ENCODE results near the gene KIF5A.

KIF5A gene

GRCh38 chr12:57511161-57511560 lies 38.7 kb upstream of the KIF5A start:
- Histone ChIP-seq H2AFZ (ENCODE audit: low read length) (no peak overlapping the region), H3K4me2 (ENCODE audit: low read length) (no peak overlapping the region), H3K4me1 (ENCODE audit: insufficient read depth, low read length, severe bottlenecking) (no peaks in the 10 kb centered on the region), H4K20me1 (ENCODE audit: insufficient read depth, low read length) (no peaks in the 10 kb centered on the region), H3K79me2 (ENCODE audit: insufficient read depth, low read length) (no peaks in the 10 kb centered on the region), H3K9me3 (ENCODE audit: low read length) (no peaks in the 10 kb centered on the region), H3K9ac (ENCODE audit: low read length) (no peak overlapping the region), H3K4me3 (ENCODE audit: low read depth, low read length, poor library complexity, severe bottlenecking) (no peak overlapping the region), H3K9me2 (ENCODE audit: low read depth, low read length) (no peaks in the 10 kb centered on the region), H3K36me3 (ENCODE audit: insufficient read depth, low read length) (peaks cover 77% of the 10 kb centered on the region), H3K27me3 (ENCODE audit: insufficient read depth, low read length) (no peaks in the 10 kb centered on the region), H3F3A (ENCODE audit: insufficient read depth, low read length) (0 out of 2 replicates have a peak, but pooled peaks cover 3% of the 10 kb centered on the region), H3K27ac (ENCODE audit: low read depth, low read length, poor library complexity, severe bottlenecking) (no peak overlapping the region)
- TF ChIP-seq EZH2 (IDR thresholded peaks at IDR 0.05; ENCODE audit: borderline replicate concordance, low read length) (no peak), CTCF (IDR thresholded peaks at IDR 0.05; ENCODE audit: low read length) (no peak)

- Histone ChIP-seq H3F3A (ENCODE audit: insufficient read depth, low read length) (0 out of 2 replicates have a peak, but pooled peaks cover 3% of the 10 kb centered on the region), H3K4me2 (ENCODE audit: low read length) (no peak overlapping the region), H3K4me3 (ENCODE audit: low read depth, low read length, poor library complexity, severe bottlenecking) (no peak overlapping the region), H3K79me2 (ENCODE audit: insufficient read depth, low read length) (no peaks in the 10 kb centered on the region), H3K4me1 (ENCODE audit: insufficient read depth, low read length, severe bottlenecking) (no peaks in the 10 kb centered on the region), H2AFZ (ENCODE audit: low read length) (no peak overlapping the region), H3K36me3 (ENCODE audit: insufficient read depth, low read length) (peaks cover 77% of the 10 kb centered on the region), H3K9me2 (ENCODE audit: low read depth, low read length) (no peaks in the 10 kb centered on the region), H3K9ac (ENCODE audit: low read length) (no peak overlapping the region), H3K27ac (ENCODE audit: low read depth, low read length, poor library complexity, severe bottlenecking) (no peak overlapping the region), H4K20me1 (ENCODE audit: insufficient read depth, low read length) (no peaks in the 10 kb centered on the region), H3K9me3 (ENCODE audit: low read length) (no peaks in the 10 kb centered on the region), H3K27me3 (ENCODE audit: insufficient read depth, low read length) (no peaks in the 10 kb centered on the region)
- TF ChIP-seq EZH2 (IDR thresholded peaks at IDR 0.05; ENCODE audit: borderline replicate concordance, low read length) = no peak
- no peak for TF ChIP-seq CTCF (IDR thresholded peaks at IDR 0.05; ENCODE audit: low read length)
Measured at GRCh38 chr12:57511588-57512325, 38.1 kb upstream of the KIF5A start.

- no peaks in the 10 kb centered on the region for H4K20me1 ChIP-seq (ENCODE audit: insufficient read depth, low read length)
- no peak overlapping the region for H3K27ac ChIP-seq (ENCODE audit: low read depth, low read length, poor library complexity, severe bottlenecking)
- H3K4me3 ChIP-seq (ENCODE audit: low read depth, low read length, poor library complexity, severe bottlenecking) = no peak overlapping the region
- H3K9me2 ChIP-seq (ENCODE audit: low read depth, low read length) = no peaks in the 10 kb centered on the region
- no peak overlapping the region for H2AFZ ChIP-seq (ENCODE audit: low read length)
- no peaks in the 10 kb centered on the region for H3K27me3 ChIP-seq (ENCODE audit: insufficient read depth, low read length)
- no peaks in the 10 kb centered on the region for H3K9me3 ChIP-seq (ENCODE audit: low read length)
- no peaks in the 10 kb centered on the region for H3K4me1 ChIP-seq (ENCODE audit: insufficient read depth, low read length, severe bottlenecking)
- no peak for TF ChIP-seq EZH2 (IDR thresholded peaks at IDR 0.05; ENCODE audit: borderline replicate concordance, low read length)
- no peak for TF ChIP-seq CTCF (IDR thresholded peaks at IDR 0.05; ENCODE audit: low read length)
- H3K4me2 ChIP-seq (ENCODE audit: low read length) = no peak overlapping the region
- 0 out of 2 replicates have a peak, but pooled peaks cover 3% of the 10 kb centered on the region for H3F3A ChIP-seq (ENCODE audit: insufficient read depth, low read length)
- no peaks in the 10 kb centered on the region for H3K79me2 ChIP-seq (ENCODE audit: insufficient read depth, low read length)
- no peak overlapping the region for H3K9ac ChIP-seq (ENCODE audit: low read length)
- H3K36me3 ChIP-seq (ENCODE audit: insufficient read depth, low read length) = peaks cover 87% of the 10 kb centered on the region
Measured at GRCh38 chr12:57512665-57513064, 37.2 kb upstream of the KIF5A start.

Data from OCI-LY1 (cell line).